ENCODE measurements around the gene ITGB4.

The ITGB4 gene

GRCh38 chr17:75740631-75741077 is 19.4 kb downstream of the ITGB4 start:
- TF ChIP-seq, protein P1, sequence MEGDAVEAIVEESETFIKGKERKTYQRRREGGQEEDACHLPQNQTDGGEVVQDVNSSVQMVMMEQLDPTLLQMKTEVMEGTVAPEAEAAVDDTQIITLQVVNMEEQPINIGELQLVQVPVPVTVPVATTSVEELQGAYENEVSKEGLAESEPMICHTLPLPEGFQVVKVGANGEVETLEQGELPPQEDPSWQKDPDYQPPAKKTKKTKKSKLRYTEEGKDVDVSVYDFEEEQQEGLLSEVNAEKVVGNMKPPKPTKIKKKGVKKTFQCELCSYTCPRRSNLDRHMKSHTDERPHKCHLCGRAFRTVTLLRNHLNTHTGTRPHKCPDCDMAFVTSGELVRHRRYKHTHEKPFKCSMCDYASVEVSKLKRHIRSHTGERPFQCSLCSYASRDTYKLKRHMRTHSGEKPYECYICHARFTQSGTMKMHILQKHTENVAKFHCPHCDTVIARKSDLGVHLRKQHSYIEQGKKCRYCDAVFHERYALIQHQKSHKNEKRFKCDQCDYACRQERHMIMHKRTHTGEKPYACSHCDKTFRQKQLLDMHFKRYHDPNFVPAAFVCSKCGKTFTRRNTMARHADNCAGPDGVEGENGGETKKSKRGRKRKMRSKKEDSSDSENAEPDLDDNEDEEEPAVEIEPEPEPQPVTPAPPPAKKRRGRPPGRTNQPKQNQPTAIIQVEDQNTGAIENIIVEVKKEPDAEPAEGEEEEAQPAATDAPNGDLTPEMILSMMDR (conservative IDR thresholded peaks at IDR 0.05; ENCODE audit: control insufficient read depth, insufficient read depth, low read depth, low read length), result no peak
- no peak overlapping the region for H3K4me3 ChIP-seq (ENCODE audit: control insufficient read depth, low read depth, low read length)

DNA sequence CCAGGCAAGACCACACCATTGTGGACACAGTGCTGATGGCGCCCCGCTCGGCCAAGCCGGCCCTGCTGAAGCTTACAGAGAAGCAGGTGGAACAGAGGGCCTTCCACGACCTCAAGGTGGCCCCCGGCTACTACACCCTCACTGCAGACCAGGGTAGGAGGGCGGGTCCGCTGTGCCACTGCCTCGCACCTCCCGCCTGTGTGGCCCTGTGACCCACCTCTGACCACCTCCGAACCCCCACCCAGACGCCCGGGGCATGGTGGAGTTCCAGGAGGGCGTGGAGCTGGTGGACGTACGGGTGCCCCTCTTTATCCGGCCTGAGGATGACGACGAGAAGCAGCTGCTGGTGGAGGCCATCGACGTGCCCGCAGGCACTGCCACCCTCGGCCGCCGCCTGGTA is 21.1 kb downstream of the ITGB4 start:
- H3K4me3 ChIP-seq (ENCODE audit: control insufficient read depth, low read depth, low read length), result no peak overlapping the region
- no peak for DNase-seq (ENCODE audit: low read depth)
- TF ChIP-seq, protein P1 (conservative IDR thresholded peaks at IDR 0.05; ENCODE audit: control insufficient read depth, insufficient read depth, low read depth, low read length), result no peak

More at GRCh38 chr17:75740631-75741077, 19.4 kb downstream of the ITGB4 start:
- no peak for DNase-seq (ENCODE audit: low read depth)

- H3K4me3 ChIP-seq (ENCODE audit: control insufficient read depth, low read depth, low read length), result no peak overlapping the region
- DNase-seq (ENCODE audit: low read depth), result no peak
- TF ChIP-seq, protein P1 (conservative IDR thresholded peaks at IDR 0.05; ENCODE audit: control insufficient read depth, insufficient read depth, low read depth, low read length), result no peak
Observed at GRCh38 chr17:75743625-75744206, 22.5 kb downstream of the ITGB4 start.

DNA sequence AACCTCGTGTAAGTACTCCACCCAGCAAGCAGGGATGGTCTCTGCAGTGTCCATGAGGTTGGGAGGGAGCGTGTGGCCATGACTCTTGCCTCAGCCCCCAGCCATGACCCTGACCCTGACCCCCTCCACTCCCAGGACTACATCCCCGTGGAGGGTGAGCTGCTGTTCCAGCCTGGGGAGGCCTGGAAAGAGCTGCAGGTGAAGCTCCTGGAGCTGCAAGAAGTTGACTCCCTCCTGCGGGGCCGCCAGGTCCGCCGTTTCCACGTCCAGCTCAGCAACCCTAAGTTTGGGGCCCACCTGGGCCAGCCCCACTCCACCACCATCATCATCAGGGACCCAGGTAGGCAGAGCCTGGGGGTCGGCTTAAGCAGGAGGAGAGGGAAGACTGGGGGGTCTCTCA is 27.4 kb downstream of the ITGB4 start:
- TF ChIP-seq, protein P1 (conservative IDR thresholded peaks at IDR 0.05; ENCODE audit: control insufficient read depth, insufficient read depth, low read depth, low read length), result no peak
- DNase-seq (ENCODE audit: low read depth), result no peak
- H3K4me3 ChIP-seq (ENCODE audit: control insufficient read depth, low read depth, low read length), result no peak overlapping the region

- peak; percentile 60 for DNase-seq (ENCODE audit: low read depth)
- no peak overlapping the region for H3K4me3 ChIP-seq (ENCODE audit: control insufficient read depth, low read depth, low read length)
- TF ChIP-seq, protein P1 (conservative IDR thresholded peaks at IDR 0.05; ENCODE audit: control insufficient read depth, insufficient read depth, low read depth, low read length), result peak; percentile 74
Observed at GRCh38 chr17:75749545-75750389, 28.5 kb downstream of the ITGB4 start.

GRCh38 chr17:75750661-75751423 is 29.6 kb downstream of the ITGB4 start:
- DNase-seq (ENCODE audit: low read depth), result no peak
- no peak overlapping the region for H3K4me3 ChIP-seq (ENCODE audit: control insufficient read depth, low read depth, low read length)
- TF ChIP-seq, protein P1 (conservative IDR thresholded peaks at IDR 0.05; ENCODE audit: control insufficient read depth, insufficient read depth, low read depth, low read length), result no peak

Data from fibroblast of mammary gland (primary cell).